Peyer's patch (tissue), 4 donors: Measurements from ENCODE around the gene FARS2.

Experiments used
- POLR2A ChIP-seq, 2 donors: fragments of 450-650 bp; IDR thresholded peaks; one replicate each; pipeline ENCODE4 v1.5.1; 2017; ENCODE audit warnings: antibody characterized with exemption in 2 of 2, mild to moderate bottlenecking in 2 of 2, moderate library complexity in 2 of 2
- TF ChIP-seq, protein P1 (sequence below), 6 experiments: fragments of 450-650 bp in 4 of 6; fragments of 200-600 bp in 2 of 6; sonication (generic) in 1 of 6; IDR thresholded peaks; one replicate each; pipeline ENCODE4 v1.5.1; 2017 to 2019; ENCODE audit warnings: antibody characterized with exemption in 6 of 6, mild to moderate bottlenecking in 3 of 6, moderate library complexity in 1 of 6

DNA sequence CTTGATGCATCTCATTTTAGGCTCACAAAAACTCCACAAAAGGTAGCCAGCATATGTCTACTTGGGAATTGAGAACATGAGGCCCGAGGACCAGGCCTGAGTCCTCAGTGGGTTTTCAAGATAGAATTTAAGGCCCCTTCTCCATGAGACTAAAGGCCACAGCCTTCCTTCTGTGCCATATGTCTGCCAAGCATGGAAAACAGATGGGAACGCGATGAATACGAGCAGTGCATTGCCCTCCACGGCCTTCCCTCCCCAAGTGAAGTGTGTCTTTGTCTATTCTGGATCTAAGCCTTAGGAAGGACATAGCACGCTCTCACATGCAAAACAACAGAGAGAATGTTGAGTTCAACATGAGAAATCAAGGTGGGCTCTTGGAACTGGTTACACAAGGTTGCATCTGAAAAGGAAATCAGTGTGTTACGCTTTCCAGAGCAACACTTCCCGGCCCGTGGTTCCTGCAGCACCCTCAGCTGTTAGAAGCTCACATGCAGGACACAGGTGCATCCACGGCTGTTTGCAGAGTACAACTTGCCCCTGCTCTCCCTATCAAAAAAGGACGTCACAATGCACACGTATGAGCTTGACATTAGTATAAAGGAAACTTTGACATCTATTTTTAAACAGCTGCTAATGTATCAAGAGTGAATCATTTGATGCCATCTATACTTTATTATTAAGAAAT is 515.5 kb downstream of the FARS2 start:
- TF ChIP-seq, protein P1, sequence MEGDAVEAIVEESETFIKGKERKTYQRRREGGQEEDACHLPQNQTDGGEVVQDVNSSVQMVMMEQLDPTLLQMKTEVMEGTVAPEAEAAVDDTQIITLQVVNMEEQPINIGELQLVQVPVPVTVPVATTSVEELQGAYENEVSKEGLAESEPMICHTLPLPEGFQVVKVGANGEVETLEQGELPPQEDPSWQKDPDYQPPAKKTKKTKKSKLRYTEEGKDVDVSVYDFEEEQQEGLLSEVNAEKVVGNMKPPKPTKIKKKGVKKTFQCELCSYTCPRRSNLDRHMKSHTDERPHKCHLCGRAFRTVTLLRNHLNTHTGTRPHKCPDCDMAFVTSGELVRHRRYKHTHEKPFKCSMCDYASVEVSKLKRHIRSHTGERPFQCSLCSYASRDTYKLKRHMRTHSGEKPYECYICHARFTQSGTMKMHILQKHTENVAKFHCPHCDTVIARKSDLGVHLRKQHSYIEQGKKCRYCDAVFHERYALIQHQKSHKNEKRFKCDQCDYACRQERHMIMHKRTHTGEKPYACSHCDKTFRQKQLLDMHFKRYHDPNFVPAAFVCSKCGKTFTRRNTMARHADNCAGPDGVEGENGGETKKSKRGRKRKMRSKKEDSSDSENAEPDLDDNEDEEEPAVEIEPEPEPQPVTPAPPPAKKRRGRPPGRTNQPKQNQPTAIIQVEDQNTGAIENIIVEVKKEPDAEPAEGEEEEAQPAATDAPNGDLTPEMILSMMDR (IDR thresholded peaks at IDR 0.05) = no peak
- no peak for TF ChIP-seq POLR2A (IDR thresholded peaks at IDR 0.05)
